PC-9 (cell line): Measurements from ENCODE around the gene FAM168A. TPM values are rescaled to one million over a fixed set of nuclear protein-coding genes. Genes with fewer than 3 reads are reported as not detected.

ENCODE experiments used
- BruUV-seq: library from RNA; stranded (reverse); fragments of 400-500 nt; replicated peaks from 2 replicates; lab custom pipeline; 2021; lab: Mats Ljungman, UMichigan
- CTCF ChIA-PET: fragments of 300-600 bp; sonication (Branson Sonifier 250); formaldehyde crosslinking; loops from one replicate; lab custom pipeline; 2022; ENCODE audit warnings: antibody characterized with exemption; lab: Charles Lee
- POLR2A ChIA-PET: fragments of 300-600 bp; sonication (Branson Sonifier 250); formaldehyde crosslinking; loops from one replicate; lab custom pipeline; 2022; ENCODE audit warnings: antibody characterized with exemption; ENCODE audit not compliant: unreplicated experiment; lab: Charles Lee
- DNase-seq, 2 experiments: peaks; one replicate each; pipeline versions ENCODE4 v3.0.0 to v3.0.0-alpha.2; 2015 to 2022; ENCODE audit warnings: mixed read lengths in 1 of 2
- H2AFZ ChIP-seq: fragments of 200-600 bp; sonication (generic); 2 replicates; pipeline ENCODE4 v1.8.1; 2017; ENCODE audit warnings: antibody characterized with exemption
- H3F3A ChIP-seq: fragments of 200-600 bp; sonication (generic); 2 replicates; pipeline ENCODE4 v1.8.1; 2017; ENCODE audit warnings: antibody characterized with exemption, mild to moderate bottlenecking, low read depth; ENCODE audit not compliant: insufficient read depth
- H3K27ac ChIP-seq: fragments of 200-600 bp; sonication (generic); 2 replicates; pipeline ENCODE4 v1.6.1; 2016; ENCODE audit warnings: mixed run types
- H3K27me3 ChIP-seq: fragments of 200-600 bp; sonication (generic); 2 replicates; pipeline ENCODE4 v1.6.1; 2016; ENCODE audit warnings: low read depth, mixed run types; ENCODE audit not compliant: insufficient read depth
- H3K36me3 ChIP-seq: fragments of 200-600 bp; sonication (generic); 2 replicates; pipeline ENCODE4 v1.6.1; 2016; ENCODE audit warnings: low read depth, mixed run types
- H3K4me1 ChIP-seq: fragments of 200-600 bp; sonication (generic); replicated peaks from 2 replicates; pipeline ENCODE4 v1.6.1; 2016; ENCODE audit warnings: mixed run types; ENCODE audit not compliant: insufficient read depth
- H3K4me2 ChIP-seq: fragments of 200-600 bp; sonication (generic); 2 replicates; pipeline ENCODE4 v1.6.1; 2017; ENCODE audit warnings: mixed run types
- H3K4me3 ChIP-seq: fragments of 200-600 bp; sonication (generic); 2 replicates; pipeline ENCODE4 v1.6.1; 2016; ENCODE audit warnings: mixed run types
- H3K79me2 ChIP-seq: fragments of 200-600 bp; sonication (generic); 2 replicates; pipeline ENCODE4 v1.6.1; 2017; ENCODE audit warnings: low read depth, mixed run types
- H3K9me2 ChIP-seq: fragments of 200-600 bp; sonication (generic); 2 replicates; pipeline ENCODE4 v1.8.1; 2017; ENCODE audit warnings: mild to moderate bottlenecking; ENCODE audit not compliant: insufficient read depth
- H3K9me3 ChIP-seq: fragments of 200-600 bp; sonication (generic); 2 replicates; pipeline ENCODE4 v1.8.1; 2016; ENCODE audit warnings: low read depth; ENCODE audit not compliant: insufficient read depth
- H4K20me1 ChIP-seq: fragments of 200-600 bp; sonication (generic); 2 replicates; pipeline ENCODE4 v1.8.1; 2017; ENCODE audit not compliant: insufficient read depth
- EZH2 ChIP-seq: fragments of 200-600 bp; sonication (generic); IDR thresholded peaks from 2 replicates; pipeline ENCODE4 v1.8.0; 2017; ENCODE audit warnings: antibody characterized with exemption, low read depth
- intact Hi-C: fragments of 100-400 bp; cut with micrococcal nuclease; formaldehyde crosslinking; loops from one replicate; pipeline ENCODE4 v1.10.0; 2022; ENCODE audit not compliant: unreplicated experiment
- total RNA-seq: library from RNA; stranded (reverse); gene quantifications from 2 replicates; pipeline ENCODE4 v1.2.3, GENCODE V29; 2021
- TF ChIP-seq, protein P1 (sequence below): fragments of 200-600 bp; sonication (generic); conservative IDR thresholded peaks from 2 replicates; pipeline ENCODE4 v1.6.1; 2017; ENCODE audit warnings: mixed run types, antibody characterized with exemption, mild to moderate bottlenecking, moderate library complexity

The FAM168A gene
- total RNA-seq, 1 experiment from 2014 or later, result 51.2 TPM

DNA sequence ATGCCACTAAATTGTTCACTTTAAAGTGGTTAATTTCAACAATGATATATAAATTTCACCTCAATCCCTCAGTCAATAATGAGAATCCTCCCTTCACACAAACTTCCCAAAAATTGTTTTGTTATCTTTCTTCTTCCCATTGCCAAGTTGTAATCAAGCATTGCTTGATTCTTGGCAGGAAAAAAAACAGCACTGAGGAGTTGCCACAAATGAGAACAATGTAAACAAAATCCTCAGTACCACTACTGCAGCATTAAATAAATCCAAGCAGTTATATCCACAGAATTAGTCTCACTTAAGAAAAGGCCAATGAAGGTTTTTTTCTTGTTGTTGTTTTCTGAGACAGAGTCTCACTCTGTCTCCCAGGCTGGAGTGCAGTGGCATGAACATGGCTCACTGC, 38.2 kb downstream of the FAM168A start:
- H3K4me3 ChIP-seq, result no peak overlapping the region
- no peak overlapping the region for H3K27ac ChIP-seq
- no peaks in the 10 kb centered on the region for H3K36me3 ChIP-seq
- no peaks in the 10 kb centered on the region for H4K20me1 ChIP-seq
- H3K4me1 ChIP-seq, result no peaks in the 10 kb centered on the region
- no peaks in the 10 kb centered on the region for H3K9me2 ChIP-seq
- no peak overlapping the region for H3K4me2 ChIP-seq
- no peaks in the 10 kb centered on the region; the same call in 1 of the 2 replicates for H3K9me3 ChIP-seq
- no peaks in the 10 kb centered on the region for H3F3A ChIP-seq
- TF ChIP-seq EZH2, result no peak
- TF ChIP-seq, protein P1, sequence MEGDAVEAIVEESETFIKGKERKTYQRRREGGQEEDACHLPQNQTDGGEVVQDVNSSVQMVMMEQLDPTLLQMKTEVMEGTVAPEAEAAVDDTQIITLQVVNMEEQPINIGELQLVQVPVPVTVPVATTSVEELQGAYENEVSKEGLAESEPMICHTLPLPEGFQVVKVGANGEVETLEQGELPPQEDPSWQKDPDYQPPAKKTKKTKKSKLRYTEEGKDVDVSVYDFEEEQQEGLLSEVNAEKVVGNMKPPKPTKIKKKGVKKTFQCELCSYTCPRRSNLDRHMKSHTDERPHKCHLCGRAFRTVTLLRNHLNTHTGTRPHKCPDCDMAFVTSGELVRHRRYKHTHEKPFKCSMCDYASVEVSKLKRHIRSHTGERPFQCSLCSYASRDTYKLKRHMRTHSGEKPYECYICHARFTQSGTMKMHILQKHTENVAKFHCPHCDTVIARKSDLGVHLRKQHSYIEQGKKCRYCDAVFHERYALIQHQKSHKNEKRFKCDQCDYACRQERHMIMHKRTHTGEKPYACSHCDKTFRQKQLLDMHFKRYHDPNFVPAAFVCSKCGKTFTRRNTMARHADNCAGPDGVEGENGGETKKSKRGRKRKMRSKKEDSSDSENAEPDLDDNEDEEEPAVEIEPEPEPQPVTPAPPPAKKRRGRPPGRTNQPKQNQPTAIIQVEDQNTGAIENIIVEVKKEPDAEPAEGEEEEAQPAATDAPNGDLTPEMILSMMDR, result no peak
- intact Hi-C loops, result no loop called here
- no peaks in the 10 kb centered on the region for H3K79me2 ChIP-seq
- DNase-seq, result no peak
- ChIA-PET CTCF (no interaction called here), POLR2A (no interaction called here)
- no TSS peak for BruUV-seq
- no peaks in the 10 kb centered on the region for H3K27me3 ChIP-seq
- H2AFZ ChIP-seq, result no peak overlapping the region

GRCh38 chr11:73556966-73557365, 40.9 kb downstream of the FAM168A start:
- Histone ChIP-seq H4K20me1 (no peaks in the 10 kb centered on the region), H2AFZ (no peak overlapping the region), H3K4me2 (no peak overlapping the region), H3K9me2 (no peaks in the 10 kb centered on the region), H3K79me2 (no peaks in the 10 kb centered on the region), H3K36me3 (no peaks in the 10 kb centered on the region), H3F3A (peaks cover 2% of the 10 kb centered on the region; the same call in 1 of the 2 replicates), H3K27me3 (no peaks in the 10 kb centered on the region), H3K9me3 (no peaks in the 10 kb centered on the region; the same call in 1 of the 2 replicates), H3K27ac (no peak overlapping the region), H3K4me3 (no peak overlapping the region), H3K4me1 (no peaks in the 10 kb centered on the region)
- DNase-seq, result no peak
- ChIA-PET POLR2A (interaction anchor here (0.6 kb wide), 1 partner anchor 17 kb away, joined by 6 read pairs; no protein-coding TSS in a partner anchor), CTCF (interaction anchor here (0.6 to 0.7 kb wide), 2 partner anchors 10 to 78 kb away, joined by 3 to 4 read pairs; no protein-coding TSS in a partner anchor)
- no TSS peak for BruUV-seq
- intact Hi-C loops, result no loop called here
- TF ChIP-seq, protein P1, result no peak
- no peak for TF ChIP-seq EZH2

DNA sequence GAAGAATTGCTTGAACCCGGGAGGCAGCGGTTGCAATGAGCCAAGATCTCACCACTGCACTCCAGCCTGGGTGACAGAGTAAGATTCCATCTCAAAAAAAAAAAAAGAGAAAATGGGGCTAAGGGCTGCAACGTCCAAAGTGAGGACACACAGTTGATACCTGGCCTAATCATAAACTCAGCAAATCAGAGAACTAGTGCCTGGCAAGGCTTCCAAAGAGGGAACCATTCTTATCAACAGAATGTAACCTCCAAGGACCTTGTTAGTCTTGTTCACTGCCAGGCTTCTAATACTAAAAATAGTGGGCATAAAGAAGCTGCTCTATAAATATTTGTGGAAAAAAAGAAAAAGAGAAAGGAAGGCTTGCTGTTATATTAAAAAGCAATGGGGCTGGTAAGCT, 42.3 kb downstream of the FAM168A start:
- intact Hi-C loops, result no loop called here
- no peaks in the 10 kb centered on the region for H4K20me1 ChIP-seq
- no peak overlapping the region for H3K4me3 ChIP-seq
- H3K9me2 ChIP-seq, result no peaks in the 10 kb centered on the region
- no peaks in the 10 kb centered on the region; the same call in 1 of the 2 replicates for H3K9me3 ChIP-seq
- no peak overlapping the region for H2AFZ ChIP-seq
- DNase-seq, result no peak
- BruUV-seq, result no TSS peak
- no peak overlapping the region for H3K27ac ChIP-seq
- no peaks in the 10 kb centered on the region for H3K27me3 ChIP-seq
- no peaks in the 10 kb centered on the region for H3K4me1 ChIP-seq
- no peaks in the 10 kb centered on the region for H3K36me3 ChIP-seq
- no peak for TF ChIP-seq EZH2
- TF ChIP-seq, protein P1, result no peak
- H3K79me2 ChIP-seq, result no peaks in the 10 kb centered on the region
- H3F3A ChIP-seq, result peaks cover 4% of the 10 kb centered on the region; the same call in 1 of the 2 replicates
- CTCF ChIA-PET, result no interaction called here
- no peak overlapping the region for H3K4me2 ChIP-seq
- POLR2A ChIA-PET, result no interaction called here
